GM19395 (cell line): ENCODE data around the gene ARHGAP30.
A peak's percentile ranks its signal among the peaks of the same experiment; 100 is the strongest.
"Not testable (repeated sequence)": the region's sequence is repeated elsewhere in the genome, so short reads cannot be mapped to it uniquely, and the experiment has no call there.

ENCODE experiments used
- ATAC-seq: cut with Tn5 transposase; IDR thresholded peaks from one replicate; pipeline ENCODE4 v1.9.1; 2021; ENCODE audit warnings: mild to moderate bottlenecking, moderate library complexity; ENCODE audit not compliant: unreplicated experiment

ARHGAP30 gene, protein sequence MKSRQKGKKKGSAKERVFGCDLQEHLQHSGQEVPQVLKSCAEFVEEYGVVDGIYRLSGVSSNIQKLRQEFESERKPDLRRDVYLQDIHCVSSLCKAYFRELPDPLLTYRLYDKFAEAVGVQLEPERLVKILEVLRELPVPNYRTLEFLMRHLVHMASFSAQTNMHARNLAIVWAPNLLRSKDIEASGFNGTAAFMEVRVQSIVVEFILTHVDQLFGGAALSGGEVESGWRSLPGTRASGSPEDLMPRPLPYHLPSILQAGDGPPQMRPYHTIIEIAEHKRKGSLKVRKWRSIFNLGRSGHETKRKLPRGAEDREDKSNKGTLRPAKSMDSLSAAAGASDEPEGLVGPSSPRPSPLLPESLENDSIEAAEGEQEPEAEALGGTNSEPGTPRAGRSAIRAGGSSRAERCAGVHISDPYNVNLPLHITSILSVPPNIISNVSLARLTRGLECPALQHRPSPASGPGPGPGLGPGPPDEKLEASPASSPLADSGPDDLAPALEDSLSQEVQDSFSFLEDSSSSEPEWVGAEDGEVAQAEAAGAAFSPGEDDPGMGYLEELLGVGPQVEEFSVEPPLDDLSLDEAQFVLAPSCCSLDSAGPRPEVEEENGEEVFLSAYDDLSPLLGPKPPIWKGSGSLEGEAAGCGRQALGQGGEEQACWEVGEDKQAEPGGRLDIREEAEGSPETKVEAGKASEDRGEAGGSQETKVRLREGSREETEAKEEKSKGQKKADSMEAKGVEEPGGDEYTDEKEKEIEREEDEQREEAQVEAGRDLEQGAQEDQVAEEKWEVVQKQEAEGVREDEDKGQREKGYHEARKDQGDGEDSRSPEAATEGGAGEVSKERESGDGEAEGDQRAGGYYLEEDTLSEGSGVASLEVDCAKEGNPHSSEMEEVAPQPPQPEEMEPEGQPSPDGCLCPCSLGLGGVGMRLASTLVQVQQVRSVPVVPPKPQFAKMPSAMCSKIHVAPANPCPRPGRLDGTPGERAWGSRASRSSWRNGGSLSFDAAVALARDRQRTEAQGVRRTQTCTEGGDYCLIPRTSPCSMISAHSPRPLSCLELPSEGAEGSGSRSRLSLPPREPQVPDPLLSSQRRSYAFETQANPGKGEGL

DNA sequence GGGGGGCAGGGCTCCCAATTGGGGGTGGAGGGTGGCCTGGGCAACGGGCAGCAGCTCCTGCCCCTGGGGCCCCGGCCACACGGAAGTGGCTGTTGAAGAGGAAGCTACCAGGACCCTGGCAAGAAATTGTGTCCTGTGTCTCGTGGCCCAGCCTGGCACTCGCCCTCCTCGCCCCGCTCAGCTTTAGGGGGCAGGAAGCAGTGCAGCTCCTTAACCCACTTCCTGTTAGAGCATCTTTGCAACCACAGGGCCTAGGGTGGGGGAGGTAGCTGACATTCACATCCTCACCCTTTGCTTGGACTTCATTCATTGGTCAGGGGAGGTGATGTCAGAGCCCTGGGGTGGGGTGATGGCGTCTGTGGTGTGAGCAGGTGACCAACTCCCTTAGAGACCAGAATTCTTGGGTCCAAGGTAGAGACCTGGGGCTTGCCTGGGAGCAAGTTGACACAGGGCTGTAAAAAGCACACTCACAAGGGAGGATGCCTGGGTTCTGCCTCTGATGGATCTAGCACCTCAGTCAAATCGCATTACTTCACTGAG, at the start of gene ARHGAP30:
TSS of gene ARHGAP30 (minus strand) at position 161 of the 540 bp plus-strand sequence. CDS start 267 bp downstream, outside the sequence.
- ATAC-seq = peak; percentile 90

GRCh38 chr1:161117759-161118581, 48.3 kb upstream of the ARHGAP30 start, which contains the start of the genes NIT1 and PFDN2:
Gene NIT1 (plus strand): TSS chr1:161118105. CDS start chr1:161118177, 72 bp downstream.
Gene PFDN2 (minus strand): TSS chr1:161118037. CDS start chr1:161118026, 11 bp downstream.
- ATAC-seq = peak; percentile 81

DNA sequence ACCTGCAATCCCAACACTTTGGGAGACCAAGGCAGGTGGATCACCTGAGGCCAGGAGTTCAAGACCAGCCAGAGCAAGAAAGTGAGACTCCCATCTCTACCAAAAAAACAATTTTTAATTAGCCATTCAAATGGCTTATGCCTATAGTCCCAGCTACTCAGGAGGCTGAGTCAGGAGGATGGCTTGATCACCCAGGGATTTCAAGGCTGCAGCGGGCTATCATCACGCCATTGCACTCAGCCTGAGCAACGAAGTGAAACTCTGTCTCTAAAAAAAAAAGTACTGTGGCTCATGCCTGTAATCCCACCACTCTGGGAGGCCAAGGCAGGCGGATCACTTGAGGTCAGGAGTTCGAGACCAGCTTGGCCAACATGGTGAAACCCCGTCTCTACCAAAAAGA, 46.3 kb upstream of the ARHGAP30 start:
- ATAC-seq = not testable (repeated sequence)

DNA sequence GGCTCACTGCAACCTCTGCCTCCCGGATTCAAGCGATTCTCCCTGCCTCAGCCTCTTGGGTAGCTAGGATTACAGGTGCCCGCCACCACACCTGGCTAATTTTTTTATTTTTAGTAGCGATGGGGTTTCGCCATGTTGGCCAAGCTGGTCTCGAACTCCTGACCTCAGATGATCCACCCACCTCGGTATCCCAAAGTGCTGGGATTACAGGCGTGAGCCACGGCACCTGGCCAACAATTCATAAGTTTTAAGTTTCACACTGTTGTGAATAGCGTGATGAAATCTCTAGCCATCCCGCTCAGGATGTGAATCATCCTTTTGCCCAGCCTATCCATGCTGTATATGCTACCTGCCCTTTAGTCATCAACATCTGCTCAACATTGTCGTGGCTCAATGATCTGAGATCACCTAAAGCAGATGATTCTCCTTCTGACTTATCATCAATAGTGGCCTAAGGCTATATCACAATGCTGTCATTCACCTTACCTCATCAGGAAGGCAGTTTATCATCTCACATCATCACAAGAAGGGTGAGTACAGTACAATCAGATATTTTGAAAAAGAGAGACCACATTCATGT, 45.5 kb upstream of the ARHGAP30 start:
- ATAC-seq = no peak

- no peak for ATAC-seq
Measured at GRCh38 chr1:161114556-161114955, 44.9 kb upstream of the ARHGAP30 start.

DNA sequence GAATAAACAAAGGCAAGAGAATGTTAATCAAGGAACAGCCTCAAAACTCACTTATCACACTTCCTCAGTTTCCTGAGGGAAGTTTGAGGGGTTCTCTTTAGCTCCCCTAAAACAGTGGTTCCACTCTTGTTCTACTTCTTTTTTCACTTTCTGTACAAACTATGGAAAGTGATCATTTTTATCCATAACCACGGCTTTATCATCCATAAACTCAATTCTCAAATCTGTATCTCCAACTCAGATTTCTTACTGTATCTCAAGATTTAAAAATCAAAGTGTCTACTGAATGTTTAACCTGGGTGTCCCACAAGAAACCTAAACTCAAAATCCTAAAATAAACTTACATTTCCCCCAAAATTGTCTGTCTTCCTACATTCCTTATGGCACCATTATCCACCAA, 44.2 kb upstream of the ARHGAP30 start:
- no peak for ATAC-seq

DNA sequence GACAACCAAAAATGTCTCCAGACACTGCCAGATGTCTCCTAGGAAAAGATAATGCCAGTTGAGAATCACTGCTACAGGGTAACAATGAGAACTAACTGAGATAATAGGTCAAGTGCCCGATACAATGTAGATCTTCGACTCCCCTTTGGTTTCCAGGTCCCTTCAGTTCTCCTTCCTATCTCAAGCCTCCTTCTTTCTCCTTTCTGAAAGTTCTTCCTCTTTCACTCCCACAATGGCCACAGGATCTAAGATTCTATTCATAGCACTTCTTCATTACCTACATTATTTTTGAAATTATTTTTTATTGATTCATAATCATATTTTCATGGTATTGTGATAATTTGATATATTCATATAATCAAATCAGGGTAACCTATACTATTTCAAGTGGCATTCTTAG, 41.8 kb upstream of the ARHGAP30 start:
- no peak for ATAC-seq

- ATAC-seq = no peak
Measured at GRCh38 chr1:161111117-161111516, 41.4 kb upstream of the ARHGAP30 start.

GRCh38 chr1:161106431-161106830, 36.7 kb upstream of the ARHGAP30 start:
- no peak for ATAC-seq

- no peak for ATAC-seq
Measured at GRCh38 chr1:161100556-161100955, 30.9 kb upstream of the ARHGAP30 start.

- ATAC-seq = no peak
Measured at GRCh38 chr1:161099090-161099802, 29.6 kb upstream of the ARHGAP30 start.

- peak; percentile 74 for ATAC-seq
Measured at GRCh38 chr1:161098210-161099068, 28.7 kb upstream of the ARHGAP30 start, which contains the start of gene KLHDC9. Gene KLHDC9 (plus strand): TSS chr1:161098361. CDS start chr1:161098536, 175 bp downstream.

DNA sequence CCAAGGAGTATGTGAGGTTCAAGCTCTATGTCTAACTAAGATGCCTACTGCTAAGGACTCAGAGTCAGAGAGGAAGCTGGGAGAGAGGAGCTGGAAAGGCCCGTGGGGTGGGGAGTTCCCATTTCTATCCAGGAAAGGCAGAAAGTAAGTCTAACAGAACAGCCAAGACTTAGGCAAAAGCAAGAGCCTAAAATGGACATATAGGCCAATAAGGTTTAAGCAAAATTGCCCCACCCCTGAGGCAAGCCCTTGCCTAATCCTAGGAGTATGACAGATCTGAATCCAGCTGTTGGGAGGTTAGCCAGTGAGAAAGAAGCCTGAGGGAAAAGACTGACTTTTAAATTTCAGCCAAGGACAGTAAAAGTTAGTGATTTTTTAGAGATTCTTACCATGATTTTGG, 26.8 kb upstream of the ARHGAP30 start:
- peak; percentile 4 for ATAC-seq

DNA sequence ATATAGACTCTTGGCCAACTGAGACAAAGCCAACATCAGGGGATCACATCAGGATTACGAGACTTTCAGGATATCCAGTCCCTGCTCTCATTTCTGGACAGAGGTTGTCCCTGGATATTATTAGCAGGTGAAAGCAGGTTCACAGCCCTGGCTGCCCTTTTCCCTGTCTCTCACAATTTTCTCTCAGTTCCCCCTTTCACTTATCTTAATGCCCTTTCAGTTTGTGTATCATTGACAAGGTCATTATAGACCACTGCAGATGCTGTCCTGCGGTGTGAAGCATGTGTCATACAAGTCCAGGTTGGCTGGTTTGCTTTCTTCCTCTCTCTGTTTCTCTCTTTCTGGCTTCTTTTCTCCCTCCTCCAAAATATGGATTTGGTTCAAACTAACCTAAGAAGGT, 26.3 kb upstream of the ARHGAP30 start:
- peak; percentile 49 for ATAC-seq

DNA sequence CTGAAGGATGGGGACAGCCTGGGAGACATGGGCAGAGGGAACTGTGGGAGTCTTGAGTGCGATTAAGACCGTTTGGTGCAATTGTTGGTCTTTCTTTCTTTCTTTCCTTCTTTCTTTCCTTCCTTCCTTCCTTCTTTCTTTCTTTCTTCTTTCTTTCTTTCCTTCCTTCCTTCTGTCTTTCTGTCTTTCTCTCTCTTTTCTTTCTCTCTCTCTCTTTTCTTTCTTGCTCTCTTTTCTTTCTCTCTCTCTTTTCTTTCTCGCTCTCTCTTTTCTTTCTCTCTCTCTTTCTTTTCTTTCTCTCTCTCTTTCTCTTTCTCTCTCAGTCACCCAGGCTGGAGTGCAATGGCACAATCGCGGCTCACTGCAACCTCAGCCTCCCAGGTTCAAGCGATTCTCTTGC, 25.5 kb upstream of the ARHGAP30 start:
- no peak for ATAC-seq

GRCh38 chr1:161094481-161094880, 24.8 kb upstream of the ARHGAP30 start:
- no peak for ATAC-seq

DNA sequence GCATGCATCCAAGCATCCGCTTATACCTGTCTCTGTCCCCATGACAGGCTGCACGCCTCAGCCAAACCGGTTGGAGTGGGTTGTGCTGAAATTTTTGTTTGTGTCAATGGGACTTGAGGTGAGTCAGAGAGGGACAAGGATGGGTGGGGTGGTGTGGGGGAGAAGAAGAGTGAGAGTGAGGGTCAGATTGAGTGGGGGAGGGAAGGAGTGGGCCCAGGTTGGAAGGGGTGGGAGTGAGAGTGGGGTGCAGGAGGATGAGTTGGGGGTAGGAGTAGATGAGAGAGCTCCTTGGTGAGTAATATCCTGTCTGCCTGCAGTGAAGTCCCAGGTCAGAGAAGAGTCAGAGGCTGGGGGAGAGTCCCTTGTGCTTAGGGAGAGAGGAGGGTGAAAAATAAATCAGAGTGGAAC, 22.9 kb upstream of the ARHGAP30 start:
- ATAC-seq = no peak
